M059J (cell line): ENCODE data around the gene ORC1. TPM values are rescaled to one million over a fixed set of nuclear protein-coding genes. Genes with fewer than 3 reads are reported as not detected.

ENCODE experiments used
- DNase-seq: peaks from one replicate; pipeline ENCODE4 v3.0.0-alpha.2; 2012; ENCODE audit warnings: low read depth
- total RNA-seq: library from RNA; depleted of rRNA; stranded (reverse); fragments of >200 nt; shearing (Covaris generic); gene quantifications from 2 replicates; pipeline ENCODE4 v1.2.3, GENCODE V29; 2014; rRNA removed

Gene ORC1
- total RNA-seq, 1 experiment from 2014 or later, result 20.2 TPM

- no peak for DNase-seq
Observed at GRCh38 chr1:52345252-52345651, 59.0 kb downstream of the ORC1 start.

- DNase-seq, result no peak
Observed at GRCh38 chr1:52343979-52344378, 60.2 kb downstream of the ORC1 start.

- DNase-seq, result no peak
Observed at GRCh38 chr1:52341655-52342260, 62.5 kb downstream of the ORC1 start.

GRCh38 chr1:52337439-52337838 is 66.8 kb downstream of the ORC1 start:
- DNase-seq, result no peak

GRCh38 chr1:52334906-52335528 is 69.2 kb downstream of the ORC1 start:
- no peak for DNase-seq

- no peak for DNase-seq
Observed at GRCh38 chr1:52332411-52332810, 71.8 kb downstream of the ORC1 start.

- DNase-seq, result no peak
Observed at GRCh38 chr1:52328615-52329014, 75.6 kb downstream of the ORC1 start.

- DNase-seq, result no peak
Observed at GRCh38 chr1:52325786-52326185, 78.4 kb downstream of the ORC1 start.

- no peak for DNase-seq
Observed at GRCh38 chr1:52323731-52324130, 80.5 kb downstream of the ORC1 start.

Other genes with a start within 250 kb of the ORC1 start
- gene CC2D1B, start 38.2 kb downstream of the ORC1 start, total RNA-seq, result 20.8 and 32.5 TPM in 2 replicates
- 15.6 and 19.5 TPM in 2 replicates for gene PRPF38A, start 179 bp upstream of the ORC1 start, total RNA-seq
- gene TUT4, start 148.7 kb upstream of the ORC1 start, total RNA-seq, result 12.7 and 22.3 TPM in 2 replicates
- gene GPX7, start 197.9 kb upstream of the ORC1 start, total RNA-seq, result 7.7 and 8.7 TPM in 2 replicates
- 0.15 TPM in 1 of 2 replicates, not detected in the other for gene SHISAL2A, start 228.7 kb upstream of the ORC1 start, total RNA-seq